COLO829 (cell line): Measurements from ENCODE around the gene GGA1.
"Not testable (repeated sequence)": the region's sequence is repeated elsewhere in the genome, so short reads cannot be mapped to it uniquely, and the experiment has no call there.

ENCODE experiments used
- DNase-seq: peaks from one replicate; pipeline ENCODE4 v3.0.0; 2012; ENCODE audit warnings: low spot score

The GGA1 gene

DNA sequence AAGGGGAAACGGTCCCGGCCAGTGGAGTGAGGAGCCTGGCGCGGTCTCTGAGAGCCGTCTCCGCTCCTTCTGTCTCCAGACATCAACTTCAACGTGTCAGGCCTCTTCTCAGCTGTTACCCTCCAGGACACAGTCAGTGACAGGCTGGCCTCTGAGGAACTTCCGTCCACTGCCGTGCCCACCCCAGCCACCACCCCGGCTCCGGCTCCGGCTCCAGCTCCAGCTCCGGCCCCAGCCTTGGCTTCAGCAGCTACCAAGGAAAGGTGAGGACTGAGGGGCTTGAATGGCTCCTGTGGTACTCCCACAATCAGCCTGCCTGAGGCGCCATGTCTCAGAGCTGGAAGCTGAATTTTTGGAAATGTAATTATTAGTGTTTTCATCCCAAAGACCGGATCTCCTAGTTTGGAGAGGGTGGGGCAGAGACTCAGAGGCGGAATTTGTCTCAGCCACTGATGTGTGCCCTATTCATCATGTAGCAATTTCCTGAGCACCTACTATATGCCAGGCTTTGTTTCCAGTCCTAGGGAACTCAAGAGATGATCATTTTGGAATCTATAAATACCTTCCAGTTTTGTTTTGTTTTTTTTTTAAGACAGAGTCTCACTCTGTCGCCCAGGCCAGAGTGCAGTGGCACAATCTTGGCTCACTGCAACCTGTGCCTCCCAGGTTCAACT lies 42.0 kb downstream of the GGA1 start:
- no peak for DNase-seq

DNA sequence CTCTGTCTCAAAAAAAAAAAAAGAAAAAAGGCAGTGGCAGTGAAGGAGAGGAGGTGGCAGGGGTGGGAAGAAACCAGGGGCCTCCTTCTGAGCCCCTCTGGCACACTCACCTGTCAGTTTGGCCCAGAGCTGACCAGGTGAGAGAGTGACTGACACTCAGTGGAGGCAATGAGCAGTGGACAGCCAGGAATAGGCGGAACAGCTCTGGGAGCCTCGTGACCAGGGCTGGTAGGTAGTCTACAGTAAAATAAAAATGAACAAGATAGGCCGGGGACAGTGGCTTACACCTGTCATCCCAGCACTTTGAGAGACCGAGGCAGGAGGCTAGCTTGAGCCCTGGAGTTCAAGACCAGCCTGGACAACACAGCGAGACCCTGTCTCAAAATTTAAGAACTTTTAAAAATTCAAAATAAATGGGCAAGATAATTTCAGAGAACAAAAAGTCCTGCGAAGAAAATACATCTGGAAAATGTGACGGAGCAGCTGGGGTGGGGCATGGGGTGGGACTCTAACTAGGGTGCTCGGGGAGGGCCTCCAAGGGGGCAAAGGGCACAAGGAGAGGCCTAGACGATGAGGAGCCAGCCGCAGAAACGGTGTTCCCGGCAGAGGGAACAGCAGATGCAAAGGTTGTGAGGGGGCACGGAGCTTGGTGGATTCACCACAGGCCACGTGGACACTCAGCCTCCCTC lies 46.1 kb downstream of the GGA1 start:
- DNase-seq: no peak

DNA sequence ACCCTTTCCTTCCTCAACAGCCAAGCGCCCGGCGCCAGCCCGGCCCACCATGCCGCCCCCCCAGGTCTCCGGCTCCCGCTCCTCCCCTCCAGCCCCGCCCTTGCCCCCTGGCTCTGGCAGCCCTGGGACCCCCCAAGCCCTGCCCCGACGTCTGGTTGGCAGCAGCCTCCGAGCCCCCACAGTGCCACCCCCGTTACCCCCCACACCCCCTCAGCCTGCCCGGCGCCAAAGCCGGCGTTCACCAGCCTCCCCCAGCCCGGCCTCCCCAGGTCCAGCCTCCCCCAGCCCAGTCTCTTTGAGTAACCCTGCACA lies 46.6 kb downstream of the GGA1 start:
- DNase-seq: no peak

DNA sequence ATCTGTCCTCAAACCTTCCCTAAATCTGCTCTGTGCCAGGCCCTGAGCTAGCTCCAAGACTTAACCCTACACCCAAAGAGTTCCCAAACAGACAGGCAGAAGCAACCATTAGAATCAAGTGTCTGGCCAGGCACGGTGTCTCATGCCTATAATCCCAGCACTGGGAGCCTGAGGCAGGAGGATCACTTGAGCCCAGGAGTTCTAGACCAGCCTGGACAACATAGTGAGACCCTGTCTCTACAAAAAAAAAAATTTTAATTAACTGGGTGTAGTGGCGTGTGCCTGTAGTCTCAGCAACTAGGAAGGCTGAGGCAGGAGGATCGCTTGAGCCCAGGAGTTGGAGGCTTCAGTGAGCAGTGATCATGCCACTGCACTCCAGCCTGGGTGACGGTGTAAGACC lies 47.9 kb downstream of the GGA1 start:
- DNase-seq: not testable (repeated sequence)

DNA sequence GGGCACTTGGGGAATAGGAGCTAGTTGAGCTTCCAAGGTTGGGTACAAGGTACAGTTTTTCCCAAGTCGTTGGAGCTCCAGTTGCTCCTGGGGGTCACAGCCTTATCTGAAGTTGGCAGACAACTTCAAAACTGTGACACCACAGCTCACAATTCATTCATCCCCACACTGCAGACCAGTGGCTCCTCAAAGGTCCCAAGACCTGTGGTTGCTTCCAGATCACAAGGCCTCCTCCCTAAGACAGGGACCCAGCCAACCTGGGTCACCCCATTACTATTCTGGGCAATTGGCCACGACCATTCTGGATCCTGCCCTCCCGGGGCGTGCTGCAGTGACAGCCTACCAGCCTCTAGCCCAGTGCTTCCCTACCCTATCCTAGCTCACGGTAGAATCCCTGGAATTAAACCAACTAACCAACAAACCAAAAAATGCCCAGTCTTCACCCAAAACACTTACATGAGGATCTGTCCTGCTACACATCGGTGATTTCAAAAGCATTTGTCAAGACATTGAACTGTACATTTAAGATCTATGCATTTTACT lies 49.0 kb downstream of the GGA1 start:
- DNase-seq: no peak

DNA sequence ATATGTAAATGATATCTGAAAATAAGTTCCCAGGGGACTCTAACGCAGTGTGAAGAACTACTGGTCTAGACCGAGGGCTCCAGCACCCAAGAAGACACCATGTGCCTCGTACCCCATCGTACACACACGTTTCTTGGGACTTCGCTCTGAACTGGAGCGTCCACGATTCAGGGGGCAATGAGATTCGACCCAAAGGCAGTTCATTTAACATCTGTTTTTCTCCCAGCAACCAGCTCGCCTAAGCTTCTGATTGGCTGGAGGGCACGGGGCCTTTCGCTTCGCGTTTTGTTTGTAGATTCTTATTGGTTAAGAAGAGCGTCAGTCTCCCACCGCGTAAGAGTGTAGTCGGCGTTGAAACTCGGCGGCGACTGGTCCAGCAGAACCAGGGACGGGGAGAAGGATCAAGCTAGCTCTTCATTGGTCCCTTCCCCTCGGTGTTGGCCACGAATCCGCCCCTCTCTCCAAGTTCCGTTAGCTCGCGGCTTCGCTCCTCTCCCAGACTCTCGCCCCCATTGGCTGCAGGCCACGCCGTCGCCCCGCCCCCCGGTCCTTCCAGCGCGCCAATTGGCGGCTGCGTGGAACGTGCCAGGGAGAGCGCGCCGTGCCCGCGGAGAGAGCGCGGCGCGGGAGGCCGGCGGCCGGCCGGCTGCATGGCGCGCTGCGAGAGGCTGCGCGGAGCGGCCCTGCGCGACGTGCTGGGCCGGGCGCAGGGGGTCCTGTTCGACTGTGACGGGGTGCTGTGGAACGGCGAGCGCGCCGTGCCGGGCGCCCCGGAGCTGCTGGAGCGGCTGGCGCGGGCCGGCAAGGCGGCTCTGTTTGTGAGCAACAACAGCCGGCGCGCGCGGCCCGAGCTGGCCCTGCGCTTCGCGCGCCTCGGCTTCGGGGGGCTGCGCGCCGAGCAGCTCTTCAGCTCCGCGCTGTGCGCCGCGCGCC lies 49.8 kb downstream of the GGA1 start, which contains the start of gene PDXP:
Gene PDXP (plus strand): TSS at position 591 of the 933 bp plus-strand sequence. CDS start 60 bp downstream, at position 651.
- peak; percentile 100 for DNase-seq

DNA sequence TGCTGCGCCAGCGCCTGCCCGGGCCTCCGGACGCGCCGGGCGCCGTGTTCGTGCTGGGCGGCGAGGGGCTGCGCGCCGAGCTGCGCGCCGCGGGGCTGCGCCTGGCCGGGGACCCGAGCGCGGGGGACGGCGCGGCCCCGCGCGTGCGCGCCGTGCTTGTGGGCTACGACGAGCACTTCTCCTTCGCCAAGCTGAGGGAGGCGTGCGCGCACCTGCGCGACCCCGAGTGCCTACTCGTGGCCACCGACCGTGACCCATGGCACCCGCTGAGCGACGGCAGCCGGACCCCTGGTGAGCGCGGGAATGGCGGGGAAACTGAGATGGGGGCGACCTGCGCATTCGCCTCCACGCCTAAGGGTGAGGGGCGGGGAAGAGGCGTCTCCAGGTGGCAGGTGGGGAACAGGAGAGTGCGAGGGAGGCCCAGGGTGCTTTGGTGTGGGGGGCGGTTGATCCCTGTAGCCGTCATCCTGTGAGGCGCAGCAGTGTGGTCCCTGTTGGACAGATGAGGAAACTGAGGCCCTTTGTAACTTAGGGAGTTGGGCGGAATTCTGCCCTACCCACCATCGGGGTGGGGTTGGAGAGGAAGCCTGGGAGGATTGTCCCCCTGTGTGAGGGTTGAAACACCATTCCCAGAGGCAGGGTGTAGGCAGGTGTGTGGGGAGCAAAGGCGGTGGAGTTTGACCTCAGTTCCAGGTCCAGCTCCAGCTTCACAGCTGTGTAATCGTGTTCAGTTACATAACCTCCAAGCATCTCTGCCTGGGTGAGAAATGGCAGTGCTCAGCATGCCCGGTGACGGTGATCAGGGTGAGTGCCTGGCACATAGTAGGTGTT lies 50.6 kb downstream of the GGA1 start:
- DNase-seq: no peak

DNA sequence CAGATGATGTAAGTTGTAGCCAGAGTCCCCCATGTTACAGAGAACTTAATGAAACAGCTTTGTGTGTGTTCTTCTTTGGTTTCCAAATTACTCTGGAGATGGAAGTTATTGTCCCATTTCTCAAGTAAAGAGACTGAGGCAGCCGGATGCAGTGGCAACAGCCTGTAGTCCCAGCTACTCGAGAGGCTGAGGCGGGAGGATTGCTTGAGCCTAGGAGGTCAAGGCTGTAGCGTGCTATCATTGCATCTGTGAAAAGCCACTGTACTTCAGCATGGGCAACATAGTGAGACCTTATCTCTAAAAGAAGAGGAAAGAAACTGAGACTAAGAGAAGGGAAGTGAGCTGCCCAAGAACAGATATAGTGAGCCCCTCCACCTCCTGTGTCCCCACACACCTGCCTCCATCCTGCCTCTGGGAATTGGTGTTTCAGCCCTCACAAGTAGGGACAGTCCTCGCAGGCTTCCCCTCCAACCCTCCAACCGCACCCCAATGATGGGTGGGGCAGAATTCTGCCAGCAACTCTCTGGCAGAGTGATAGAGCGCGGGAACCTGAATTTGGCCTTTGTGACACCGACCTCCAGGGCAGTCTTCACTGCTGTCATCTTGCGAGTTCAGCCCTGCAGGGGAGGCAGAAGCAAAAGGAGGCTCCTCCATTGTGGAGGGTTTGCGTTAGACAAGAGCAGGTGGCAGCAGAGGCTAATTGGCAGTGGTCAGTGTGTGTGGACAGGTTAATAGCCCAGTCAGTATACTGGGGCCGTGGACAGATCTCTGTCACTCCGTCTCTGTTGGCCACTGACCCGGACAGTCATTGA lies 51.5 kb downstream of the GGA1 start:
- no peak for DNase-seq

DNA sequence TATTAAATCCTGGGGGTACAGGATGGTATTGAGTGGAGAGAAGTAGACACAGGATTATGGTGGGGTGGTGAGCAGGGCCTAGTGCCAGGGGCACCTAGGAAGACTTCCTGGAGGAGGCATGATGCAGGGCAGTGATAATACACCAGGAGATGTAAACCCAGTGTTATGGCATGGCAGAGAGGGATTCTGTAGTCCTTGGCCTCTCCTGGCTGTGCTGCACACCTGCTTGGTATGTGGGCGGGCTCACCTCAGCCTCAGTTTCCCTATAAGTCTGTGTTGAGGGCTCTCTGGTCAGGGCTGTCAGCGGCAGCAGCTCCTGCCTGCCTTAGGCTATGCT lies 52.0 kb downstream of the GGA1 start:
- no peak for DNase-seq

DNA sequence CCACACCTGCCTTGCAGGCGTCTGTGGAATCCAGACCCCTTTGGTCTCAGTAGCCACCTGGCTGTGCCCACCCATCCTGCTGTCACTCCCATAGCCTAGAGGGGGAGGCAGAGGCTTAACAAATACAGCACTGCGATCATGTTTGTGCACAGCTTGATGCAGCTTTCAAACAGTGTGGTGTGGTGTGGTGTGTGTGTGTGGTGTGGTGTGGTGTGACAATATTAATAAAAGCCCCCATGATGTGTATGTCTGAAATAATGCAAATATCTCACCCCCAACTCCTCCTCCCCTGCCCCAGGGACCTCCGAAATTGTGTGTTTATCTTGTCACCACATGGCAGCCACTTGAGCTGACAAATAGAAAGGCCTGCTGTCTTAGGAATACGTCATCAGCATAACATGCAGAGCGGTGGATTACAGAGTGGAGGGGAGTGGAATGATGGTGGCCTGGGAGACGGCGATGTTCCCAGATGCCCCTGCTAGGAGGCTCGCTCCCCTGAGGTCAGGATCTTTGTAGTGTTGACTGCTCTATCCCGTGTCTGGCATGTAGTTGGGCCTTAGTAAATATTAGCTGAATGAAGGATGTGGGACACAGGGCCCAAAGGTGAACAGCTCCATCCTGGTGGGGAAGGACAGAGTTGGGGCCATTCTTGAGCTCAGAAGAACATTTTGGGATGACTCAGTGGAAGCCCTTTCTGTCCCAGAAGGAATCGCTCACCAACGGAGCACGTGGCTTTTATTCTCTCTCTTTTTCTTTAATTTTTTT lies 52.7 kb downstream of the GGA1 start:
- DNase-seq: no peak

DNA sequence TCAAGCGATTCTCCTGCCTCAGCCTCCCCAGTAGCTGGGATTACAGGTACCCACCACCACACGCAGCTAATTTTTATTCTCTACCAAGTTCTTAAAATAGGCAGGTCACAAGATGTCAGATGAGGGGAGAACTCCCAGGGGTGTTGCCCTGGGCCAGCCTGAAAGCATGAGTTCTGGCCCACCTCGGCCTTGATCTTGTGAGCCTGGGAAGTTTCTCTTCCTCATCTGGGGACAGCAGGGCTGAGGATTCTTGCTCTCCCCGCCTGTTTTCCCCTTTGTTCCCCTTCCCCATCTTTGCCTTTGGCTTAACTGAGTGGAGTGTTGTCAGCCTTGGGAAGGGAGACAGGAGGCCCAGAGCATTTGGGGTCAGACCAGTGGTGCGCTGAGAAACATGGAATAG lies 53.4 kb downstream of the GGA1 start:
- DNase-seq: no peak

DNA sequence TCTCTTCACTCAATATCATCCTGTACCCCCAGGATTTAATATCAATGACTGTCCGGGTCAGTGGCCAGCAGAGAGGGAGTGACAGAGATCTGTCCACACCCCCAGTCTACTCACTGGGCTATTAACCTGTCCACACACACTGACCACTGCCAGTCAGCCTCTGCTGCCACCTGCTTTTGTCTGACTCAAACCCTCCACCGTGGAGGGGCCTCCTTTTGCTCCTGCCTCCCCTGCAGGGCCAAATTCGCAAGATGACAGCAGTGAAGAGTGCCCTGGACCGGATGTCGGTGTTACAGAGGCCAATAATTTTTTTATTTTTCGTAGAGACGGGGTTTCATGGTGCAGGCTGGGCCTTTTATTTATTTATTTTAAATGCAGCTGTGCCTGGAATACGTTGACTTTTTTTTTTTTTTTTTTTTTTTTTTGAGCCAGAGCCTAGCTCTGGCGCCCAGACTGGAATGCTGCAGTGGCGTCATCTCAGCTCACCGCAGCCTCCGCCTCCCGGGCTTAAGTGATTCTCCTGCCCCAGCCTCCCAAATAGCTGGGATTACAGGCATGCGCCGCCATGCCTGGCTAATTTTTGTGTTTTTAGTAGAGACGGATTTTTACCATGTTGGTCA lies 55.0 kb downstream of the GGA1 start:
- DNase-seq: no peak

DNA sequence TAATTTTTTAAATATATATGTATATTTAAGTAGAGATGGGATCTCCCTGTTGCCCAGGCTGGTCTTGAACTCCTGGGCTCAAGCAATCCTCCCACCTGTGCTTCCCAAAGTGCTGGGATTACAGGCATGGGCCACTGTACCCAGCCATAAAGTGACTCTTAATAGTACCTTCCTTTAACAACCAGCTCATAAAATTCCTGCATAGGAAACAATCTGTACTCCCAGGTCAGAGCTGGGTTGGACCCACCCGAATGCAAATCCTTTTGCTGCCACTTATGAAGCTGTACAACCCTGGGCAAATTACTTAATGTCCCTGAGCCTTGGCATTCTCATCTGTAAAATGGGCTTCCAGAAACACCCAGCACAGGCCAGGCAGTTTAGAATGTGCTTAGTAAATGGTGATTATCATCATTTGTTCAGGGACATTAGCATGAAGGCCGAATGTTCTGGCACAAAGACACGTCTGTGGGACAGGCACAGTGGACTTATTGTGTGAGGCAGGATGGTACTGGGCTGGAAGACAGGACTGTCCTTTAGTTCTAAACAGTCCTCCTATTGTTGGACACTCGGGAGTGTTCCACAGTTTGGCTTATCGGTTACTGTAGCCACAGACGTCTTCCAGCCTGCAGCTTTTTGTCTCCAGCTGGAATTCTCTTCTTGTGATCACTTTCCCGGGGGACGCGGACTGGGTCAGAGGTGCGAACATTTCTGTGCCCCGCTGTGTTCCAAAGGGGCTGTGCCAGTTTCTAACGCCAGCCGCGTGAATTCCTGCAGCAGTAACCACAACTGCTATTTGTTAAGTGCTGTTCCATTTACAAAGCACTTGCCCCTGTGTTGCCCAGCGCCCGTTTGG lies 55.8 kb downstream of the GGA1 start:
- DNase-seq: peak; percentile 98

DNA sequence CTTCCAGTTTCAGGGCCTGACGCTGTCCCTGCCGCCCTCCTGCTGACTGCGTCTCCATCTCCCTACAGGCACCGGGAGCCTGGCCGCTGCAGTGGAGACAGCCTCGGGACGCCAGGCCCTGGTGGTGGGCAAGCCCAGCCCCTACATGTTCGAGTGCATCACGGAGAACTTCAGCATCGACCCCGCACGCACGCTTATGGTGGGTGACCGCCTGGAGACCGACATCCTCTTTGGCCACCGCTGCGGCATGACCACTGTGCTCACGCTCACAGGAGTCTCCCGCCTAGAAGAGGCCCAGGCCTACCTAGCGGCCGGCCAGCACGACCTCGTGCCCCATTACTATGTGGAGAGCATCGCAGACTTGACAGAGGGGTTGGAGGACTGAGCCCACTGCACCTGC lies 56.9 kb downstream of the GGA1 start:
- DNase-seq: no peak

DNA sequence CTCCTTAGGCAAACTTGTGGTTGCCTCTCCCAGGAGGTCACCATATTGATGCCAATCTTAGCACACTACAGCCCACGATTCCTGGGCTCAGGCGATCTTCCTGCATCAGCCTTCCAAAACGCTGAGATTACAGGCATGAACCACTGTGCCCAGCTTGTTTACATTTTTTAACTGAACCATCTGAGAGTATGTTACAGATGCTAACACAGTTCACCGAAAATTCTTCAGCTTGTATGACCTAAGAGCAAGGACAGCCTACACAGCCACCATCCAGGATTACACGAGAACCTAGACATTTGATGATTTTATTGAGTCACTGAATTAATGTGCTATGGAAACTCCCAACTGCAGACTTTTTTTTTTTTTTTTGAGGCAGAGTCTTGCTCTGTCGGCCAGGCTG lies 61.0 kb downstream of the GGA1 start:
- DNase-seq: no peak

DNA sequence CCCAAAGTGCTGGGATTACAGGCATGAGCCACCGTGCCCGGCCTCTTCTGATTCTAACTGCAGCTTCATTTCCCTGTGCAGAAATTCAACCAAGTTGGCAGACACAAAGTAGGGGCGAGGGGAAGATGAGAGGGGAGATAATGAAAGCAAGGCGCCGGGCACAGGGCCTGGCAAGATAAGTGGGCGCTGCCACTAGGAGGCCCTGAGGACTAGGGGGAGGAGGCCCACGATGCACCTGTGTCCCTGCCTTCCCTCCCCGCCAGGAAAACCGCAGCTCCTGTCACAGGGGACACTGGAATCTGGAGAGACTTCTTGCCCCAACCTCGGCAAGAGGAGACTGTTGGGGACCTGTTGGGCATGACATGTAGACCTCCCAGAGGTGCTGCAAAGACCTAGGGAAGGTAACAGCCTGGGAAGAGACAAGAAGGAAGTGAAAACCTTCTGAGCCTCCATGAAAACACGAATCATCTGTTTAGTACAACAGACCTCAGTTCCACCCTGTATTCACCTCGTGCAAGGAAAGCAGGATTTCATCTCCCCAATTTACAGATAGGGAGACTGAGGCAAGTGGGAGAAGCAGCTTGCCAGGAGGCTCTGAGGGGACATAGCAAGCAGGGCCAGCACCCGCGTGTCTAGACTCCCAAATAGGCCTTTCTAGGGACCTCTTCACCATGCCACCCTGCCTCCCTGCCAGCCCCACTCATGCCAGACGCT lies 63.7 kb downstream of the GGA1 start:
- DNase-seq: no peak

DNA sequence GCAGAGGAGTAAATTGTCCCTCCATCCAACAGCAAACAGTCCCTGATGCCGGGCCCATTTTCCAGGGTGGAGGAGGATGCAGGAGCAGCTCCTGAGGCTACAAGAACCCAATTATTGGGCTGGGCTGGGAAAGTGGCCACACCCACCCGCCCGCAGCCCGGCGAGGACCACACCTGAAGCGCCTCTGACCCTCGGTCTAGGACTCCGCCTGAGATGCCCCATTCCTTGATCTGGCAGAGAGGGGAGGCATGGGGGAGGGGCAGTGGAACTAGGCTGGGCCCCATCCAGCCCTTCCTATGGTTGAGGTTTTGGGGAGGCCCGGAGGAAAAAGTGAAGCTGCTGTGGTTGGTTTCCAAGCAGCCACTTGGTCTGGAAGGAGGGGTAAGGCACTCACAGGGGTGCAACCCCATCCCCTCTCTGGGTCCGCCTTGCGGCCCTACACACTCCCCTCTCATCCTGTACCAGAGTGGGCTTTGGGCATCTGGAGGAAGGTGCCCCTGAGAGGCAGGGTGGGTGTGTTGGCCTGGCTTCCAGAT lies 64.4 kb downstream of the GGA1 start:
- DNase-seq: no peak

DNA sequence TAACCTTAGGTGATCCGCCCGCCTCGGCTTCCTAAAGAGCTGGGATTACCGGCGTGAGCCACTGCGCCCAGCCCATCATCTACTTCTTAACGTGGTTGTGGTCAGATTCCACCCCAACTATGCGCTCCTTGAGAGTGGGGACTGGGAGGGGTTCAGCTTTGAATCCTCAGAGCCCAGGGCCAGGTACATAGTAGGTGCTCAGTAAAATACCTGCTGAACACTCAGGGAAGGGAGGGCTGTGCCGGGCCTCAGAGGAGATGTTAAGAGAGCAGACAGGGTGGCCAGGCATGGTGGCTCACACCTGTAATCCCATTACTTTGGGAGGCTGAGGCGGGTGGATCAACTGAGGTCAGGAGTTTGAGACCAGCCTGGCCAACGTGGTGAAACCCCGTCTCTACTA lies 65.6 kb downstream of the GGA1 start:
- DNase-seq: no peak
